ENCODE measurements around the gene DLG2. TPM values are rescaled to one million over a fixed set of nuclear protein-coding genes. Genes with fewer than 3 reads are reported as not detected.

DLG2 gene
- total and polyA plus RNA-seq, 9 of the 15 experiments (the other 6 are each of a cell fraction or from before 2014, with no cell fraction given): 0.52 to 1.6 (median 0.95) TPM

DNA sequence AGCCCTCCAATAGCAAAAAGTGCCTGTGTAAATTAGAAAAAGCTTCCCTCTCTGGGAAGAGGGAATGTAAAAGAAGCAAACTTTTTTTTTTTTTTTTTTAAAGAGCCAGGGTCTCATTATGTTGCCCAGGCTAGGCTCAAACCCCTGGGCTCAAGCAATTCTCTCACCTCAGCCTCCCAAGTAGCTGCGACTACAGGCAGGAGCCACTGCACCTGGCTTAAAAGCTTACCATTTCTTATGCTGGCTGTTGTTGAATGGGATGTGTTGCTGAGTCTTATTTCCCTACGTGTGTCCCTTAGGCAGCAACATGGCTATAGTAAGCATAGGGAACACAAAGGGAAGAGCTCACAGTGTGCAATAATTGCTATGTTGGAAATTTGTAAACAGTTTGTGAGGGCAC is 2115.5 kb downstream of the DLG2 start:
- Histone ChIP-seq H3K9me3 (replicated peaks; ENCODE audit: control insufficient read depth, insufficient read depth, low read depth, low read length) (no peaks in the 10 kb centered on the region), H3K27me3 (ENCODE audit: control insufficient read depth in 2 of 2, insufficient read depth in 2 of 2, low read length in 2 of 2) (no peaks in the 10 kb centered on the region), H3K9me1 (ENCODE audit: control insufficient read depth, insufficient read depth, low read length) (no peaks in the 10 kb centered on the region), H3K4me3 (no peak overlapping the region), H4K20me1 (replicated peaks; ENCODE audit: control insufficient read depth, insufficient read depth, low read length) (no peaks in the 10 kb centered on the region), H3K4me2 (ENCODE audit: insufficient read depth, low read length) (no peak overlapping the region), H3K4me1 (replicated peaks in 1 of 2; ENCODE audit: control insufficient read depth in 2 of 2, insufficient read depth in 2 of 2, low read length in 2 of 2) (no peaks in the 10 kb centered on the region), H3K9ac (ENCODE audit: insufficient read depth in 1 of 2, low read depth in 2 of 2, low read length in 2 of 2) (no peak overlapping the region), H3K27ac (ENCODE audit: extremely low read depth, low read depth, low read length) (no peak overlapping the region), H3K79me2 (ENCODE audit: control insufficient read depth, insufficient read depth, low read length) (no peaks in the 10 kb centered on the region), H3K36me3 (ENCODE audit: control insufficient read depth, insufficient read depth, low read length) (no peaks in the 10 kb centered on the region), H2AFZ (ENCODE audit: low read depth, low read length) (no peak overlapping the region)
- in situ Hi-C loops (cut with MboI): no loop called here
- DNase-seq (ENCODE audit: extremely low read depth in 1 of 4, low spot score in 3 of 4): no peak
- ATAC-seq: no peak
- intact Hi-C loops (cut with micrococcal nuclease): no loop called here
- POLR2A ChIA-PET: interaction anchor here (0.6 to 0.7 kb wide), 2 partner anchors 21 to 826 kb away, joined by 3 to 4 read pairs; no protein-coding TSS in a partner anchor
- 0% methylated on average over 2 of the region's 2 CpGs for WGBS (ENCODE audit: insufficient coverage, low coverage, missing lambda C conversion rate)
- FAIRE-seq: no peak
- BruUV-seq (replicated peaks): no TSS peak
- TF ChIP-seq RFX7 (CRISPR knock-in tag; IDR thresholded peaks at IDR 0.05) (no peak), BRD4 (IDR thresholded peaks at IDR 0.05) (no peak), ELF1 (tag; IDR thresholded peaks at IDR 0.05) (no peak), MBD1 (CRISPR knock-in tag; IDR thresholded peaks at IDR 0.05) (no peak), GATAD2A (IDR thresholded peaks at IDR 0.05) (no peak), PHB (CRISPR knock-in tag; IDR thresholded peaks at IDR 0.05) (no peak), RBM15 (IDR thresholded peaks at IDR 0.05; ENCODE audit: insufficient read depth, low read length) (no peak), YBX1 (IDR thresholded peaks at IDR 0.05) (no peak), ZNF224 (CRISPR knock-in tag; IDR thresholded peaks at IDR 0.05) (no peak), ILK (tag; IDR thresholded peaks at IDR 0.05; ENCODE audit: borderline replicate concordance, low read depth) (no peak), JUNB (CRISPR knock-in tag; conservative IDR thresholded peaks at IDR 0.05) (no peak), MCM5 (IDR thresholded peaks at IDR 0.05; ENCODE audit: low read depth) (no peak), ZNF23 (CRISPR knock-in tag; IDR thresholded peaks at IDR 0.05) (no peak), MAFG (tag; conservative IDR thresholded peaks at IDR 0.05) (no peak), ZNF263 (CRISPR knock-in tag; IDR thresholded peaks at IDR 0.05; ENCODE audit: borderline replicate concordance) (no peak), KAT2B (IDR thresholded peaks at IDR 0.05; ENCODE audit: low read depth, low read length) (no peak), CHAMP1 (IDR thresholded peaks at IDR 0.05) (no peak), ZBTB33 (CRISPR knock-in tag; IDR thresholded peaks at IDR 0.05) (no peak), HDAC3 (IDR thresholded peaks at IDR 0.05; ENCODE audit: borderline replicate concordance, partially characterized antibody) (no peak)
- CTCF ChIA-PET (ENCODE audit: low intra/inter-chr PET ratio): no interaction called here

Data from K562 (cell line).